Kidney (tissue), 14 donors: ENCODE data around the gene PCDH8. TPM values are rescaled to one million over a fixed set of nuclear protein-coding genes. Genes with fewer than 3 reads are reported as not detected.

ENCODE experiments used
- DNase-seq, 5 donors: peaks; one replicate each; pipeline ENCODE4 v3.0.0-alpha.2; 2013 to 2020
- FAIRE-seq: peaks from 2 replicates; lab custom pipeline; 2012; peaks lifted over from hg19 to GRCh38; lab: Jason Lieb, UNC
- H3K27ac ChIP-seq, 2 donors: one replicate each; pipeline ENCODE4 v1.7.0; 2013; ENCODE audit warnings: low read depth in 2 of 2, low read length in 2 of 2, inconsistent platforms in 1 of 2
- H3K27me3 ChIP-seq: one replicate; pipeline ENCODE4 v1.7.1; 2013; ENCODE audit warnings: low read length, inconsistent platforms; ENCODE audit not compliant: control insufficient read depth, insufficient read depth
- H3K36me3 ChIP-seq, 3 donors: one replicate each; pipeline versions ENCODE4 v1.7.0 to v1.7.1; 2013; ENCODE audit warnings: low read length in 3 of 3, control low read depth in 1 of 3, inconsistent platforms in 1 of 3; ENCODE audit not compliant: insufficient read depth in 3 of 3, control insufficient read depth in 2 of 3
- H3K4me1 ChIP-seq, 3 donors: one replicate each; pipeline versions ENCODE4 v1.7.0 to v1.7.1; 2013; ENCODE audit warnings: low read length in 3 of 3, inconsistent platforms in 1 of 3, low read depth in 1 of 3; ENCODE audit not compliant: control insufficient read depth in 2 of 3, insufficient read depth in 2 of 3
- H3K4me3 ChIP-seq, 3 donors: one replicate each; pipeline versions ENCODE4 v1.7.0 to v1.8.1; 2013; ENCODE audit warnings: low read length in 3 of 3, control low read depth in 1 of 3, inconsistent platforms in 1 of 3
- H3K9ac ChIP-seq, 3 donors: one replicate each; pipeline versions ENCODE4 v1.7.0 to v1.7.1; 2013; ENCODE audit warnings: low read length in 3 of 3, control low read depth in 1 of 3, inconsistent platforms in 1 of 3
- H3K9me3 ChIP-seq, 3 donors: one replicate each; pipeline versions ENCODE4 v1.7.0 to v1.7.1; 2013; ENCODE audit warnings: low read length in 3 of 3, control low read depth in 1 of 3, inconsistent platforms in 1 of 3; ENCODE audit not compliant: control insufficient read depth in 2 of 3, insufficient read depth in 1 of 3
- intact Hi-C: fragments of 100-400 bp; cut with DNase I; formaldehyde crosslinking; loops from one replicate; pipeline ENCODE4 v1.11.1; 2022
- polyA plus RNA-seq: library from polyadenylated mRNA; stranded (reverse); fragments of 350-450 nt; fragmentation: Illumina TruSeq; extraction: RNeasy Lipid Tissue Mini Kit (QIAGEN cat#74804); gene quantifications from one replicate; pipeline ENCODE4 v1.2.3, GENCODE V29; 2014; ENCODE audit warnings: low read depth, low replicate concordance; ENCODE audit not compliant: insufficient read depth
- total RNA-seq: library from RNA; stranded (reverse); fragmentation: NEBNext Ultra II Directional; extraction: Animal tissue kit (Norgen Biotek cat#: 25700); gene quantifications from one replicate; pipeline ENCODE4 v1.2.1, GENCODE V29; 2021
- TF ChIP-seq, protein P1 (sequence below): IDR thresholded peaks from 3 replicates; pipeline ENCODE4 v1.5.1; 2012; ENCODE audit warnings: mild to moderate bottlenecking, moderate library complexity, borderline replicate concordance; ENCODE audit not compliant: insufficient read depth; ENCODE audit errors: extremely low read depth
- donor health status: control.
- donor health status: control.
- donor health status: control.
- donor health status: control.
- donor health status: control.
- donor health status: DM: yes; HTN: yes; CAD: no.
- donor health status: Normal renal cell carcinoma (clear cell type).

The PCDH8 gene
- total and polyA plus RNA-seq, 2 donors from 2014 or later, result not detected

GRCh38 chr13:52852444-52852843, 4.0 kb upstream of the PCDH8 start:
- Histone ChIP-seq H3K4me3 (no peak overlapping the region), H3K27ac (no peak overlapping the region), H3K9me3 (no peaks in the 10 kb centered on the region), H3K9ac (no peak overlapping the region), H3K36me3 (no peaks in the 10 kb centered on the region), H3K4me1 (peaks cover 0 to 3% (median 0%) of the 10 kb centered on the region in 3 donors), H3K27me3 (peaks cover 17% of the 10 kb centered on the region)
- DNase-seq (no peak), FAIRE-seq (no peak)
- intact Hi-C loops, result no loop called here
- TF ChIP-seq, protein P1, sequence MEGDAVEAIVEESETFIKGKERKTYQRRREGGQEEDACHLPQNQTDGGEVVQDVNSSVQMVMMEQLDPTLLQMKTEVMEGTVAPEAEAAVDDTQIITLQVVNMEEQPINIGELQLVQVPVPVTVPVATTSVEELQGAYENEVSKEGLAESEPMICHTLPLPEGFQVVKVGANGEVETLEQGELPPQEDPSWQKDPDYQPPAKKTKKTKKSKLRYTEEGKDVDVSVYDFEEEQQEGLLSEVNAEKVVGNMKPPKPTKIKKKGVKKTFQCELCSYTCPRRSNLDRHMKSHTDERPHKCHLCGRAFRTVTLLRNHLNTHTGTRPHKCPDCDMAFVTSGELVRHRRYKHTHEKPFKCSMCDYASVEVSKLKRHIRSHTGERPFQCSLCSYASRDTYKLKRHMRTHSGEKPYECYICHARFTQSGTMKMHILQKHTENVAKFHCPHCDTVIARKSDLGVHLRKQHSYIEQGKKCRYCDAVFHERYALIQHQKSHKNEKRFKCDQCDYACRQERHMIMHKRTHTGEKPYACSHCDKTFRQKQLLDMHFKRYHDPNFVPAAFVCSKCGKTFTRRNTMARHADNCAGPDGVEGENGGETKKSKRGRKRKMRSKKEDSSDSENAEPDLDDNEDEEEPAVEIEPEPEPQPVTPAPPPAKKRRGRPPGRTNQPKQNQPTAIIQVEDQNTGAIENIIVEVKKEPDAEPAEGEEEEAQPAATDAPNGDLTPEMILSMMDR, result no peak

GRCh38 chr13:52851137-52851962, 2.9 kb upstream of the PCDH8 start:
- TF ChIP-seq, protein P1, result no peak
- no peak for FAIRE-seq
- Histone ChIP-seq H3K4me3 (peak overlapping the region; percentile 64 to 76 (median 67)), H3K9ac (peak overlapping the region in 2 of 3 donors; percentile 42 to 57), H3K27ac (peak overlapping the region; percentile 42 to 43), H3K9me3 (no peaks in the 10 kb centered on the region), H3K27me3 (peaks cover 17% of the 10 kb centered on the region), H3K36me3 (no peaks in the 10 kb centered on the region), H3K4me1 (peaks cover 0 to 6% (median 0%) of the 10 kb centered on the region in 3 donors)
- intact Hi-C loops, result no loop called here
- DNase-seq, result peak; percentile 49 to 74 (median 63)

- Histone ChIP-seq H3K9me3 (no peaks in the 10 kb centered on the region), H3K4me1 (peaks cover 0 to 6% (median 0%) of the 10 kb centered on the region in 3 donors), H3K27ac (peak overlapping the region; percentile 42 to 43), H3K9ac (peak overlapping the region; percentile 26 to 57 (median 42)), H3K27me3 (peaks cover 17% of the 10 kb centered on the region), H3K4me3 (peak overlapping the region; percentile 64 to 76 (median 67)), H3K36me3 (no peaks in the 10 kb centered on the region)
- DNase-seq (peak; percentile 87 to 92 (median 89)), FAIRE-seq (no peak)
- TF ChIP-seq, protein P1, result no peak
- intact Hi-C loops, result no loop called here
These were observed 2.1 kb upstream of the PCDH8 start for GRCh38 chr13:52850396-52851136.
